ENCODE results near the gene TEX10.

The TEX10 gene

DNA sequence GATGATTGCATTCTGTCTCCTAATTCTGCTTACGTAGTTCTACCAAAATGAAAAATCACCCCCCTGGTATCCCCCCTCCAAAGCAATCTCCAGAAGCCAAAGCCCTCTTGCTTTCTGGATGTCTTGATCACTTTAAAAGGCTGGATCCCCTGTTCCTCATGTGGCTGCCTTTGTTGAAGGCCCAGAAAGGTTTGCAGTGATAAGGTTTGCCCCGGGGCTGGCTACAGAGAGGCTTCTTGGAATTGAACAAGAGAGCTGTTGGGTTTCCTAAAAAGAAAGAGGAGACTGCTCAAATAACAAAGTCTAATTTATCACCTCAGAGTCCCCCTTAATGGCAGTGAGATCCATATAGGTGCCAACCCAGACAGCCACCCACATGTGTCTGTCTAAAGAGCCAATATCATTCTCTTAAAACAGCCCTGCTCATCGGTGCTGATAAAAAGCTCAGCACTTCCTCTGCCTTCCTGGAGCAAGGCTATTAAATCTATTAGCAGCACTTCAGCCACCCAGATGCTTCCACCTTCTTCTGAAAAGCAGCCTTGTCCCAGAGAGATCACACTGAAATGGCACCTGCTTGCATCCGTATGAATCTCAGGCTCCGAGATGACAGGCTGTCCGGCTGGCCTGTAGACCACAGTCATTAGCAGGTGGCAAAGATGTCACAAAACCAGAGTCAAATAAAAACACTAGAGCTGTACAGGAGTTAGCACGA lies 70.9 kb downstream of the TEX10 start:
- no peak for DNase-seq

DNA sequence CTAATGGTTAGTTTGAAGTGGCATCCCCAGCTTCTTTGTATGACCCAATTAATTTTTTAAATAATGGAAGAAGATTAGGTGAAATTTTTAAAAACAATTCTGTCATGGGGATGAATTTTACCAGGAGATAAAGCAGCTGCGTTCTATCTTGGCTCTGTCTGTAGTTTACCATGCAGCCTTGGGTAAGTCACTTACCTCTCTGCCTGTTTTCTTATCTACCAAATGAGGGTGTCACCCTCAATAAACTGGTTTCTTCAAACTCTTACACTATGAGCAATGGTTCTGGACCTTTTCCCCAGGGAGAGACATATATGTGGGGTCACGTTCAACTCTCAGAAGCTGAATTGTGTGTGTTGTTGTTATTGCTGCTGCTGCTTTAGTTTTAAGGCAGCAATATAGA lies 71.7 kb downstream of the TEX10 start:
- DNase-seq, result no peak

DNA sequence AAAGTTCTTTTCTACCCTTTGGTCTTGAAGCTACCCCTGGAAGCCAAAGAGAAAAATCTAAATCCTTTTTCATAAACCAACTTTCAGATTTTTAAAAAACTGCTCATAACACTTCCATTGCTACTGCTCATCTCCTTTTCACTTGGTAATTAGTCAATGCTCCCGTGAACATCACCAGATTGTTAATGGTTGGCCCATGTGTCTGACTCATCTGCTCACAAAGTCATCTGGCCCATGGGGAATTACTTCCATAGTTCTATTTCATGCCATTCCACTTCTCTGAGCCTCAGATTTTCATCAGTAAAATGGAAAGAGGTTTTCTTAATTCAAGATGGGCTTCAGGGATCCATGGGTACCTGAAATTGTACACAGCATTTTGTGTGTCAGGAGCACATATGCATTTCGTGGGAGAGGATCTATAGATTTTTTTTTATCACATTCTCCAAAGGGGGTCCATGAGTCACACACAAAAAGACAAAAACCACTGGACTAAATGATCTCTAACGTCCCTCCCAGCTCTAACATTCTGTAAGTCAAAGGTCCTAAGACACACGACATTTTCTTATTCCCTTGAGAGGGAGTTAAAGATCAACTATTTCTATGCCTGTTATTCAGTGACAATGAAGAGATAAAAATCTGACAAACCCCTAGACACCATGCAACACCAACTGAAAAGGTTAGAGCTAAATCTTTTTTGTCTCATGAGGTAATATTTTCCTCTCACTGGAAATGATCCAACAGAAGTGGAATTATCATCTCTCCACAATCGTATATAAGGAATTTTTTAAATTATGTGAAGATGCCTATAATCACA lies 75.4 kb downstream of the TEX10 start:
- DNase-seq, result no peak

DNA sequence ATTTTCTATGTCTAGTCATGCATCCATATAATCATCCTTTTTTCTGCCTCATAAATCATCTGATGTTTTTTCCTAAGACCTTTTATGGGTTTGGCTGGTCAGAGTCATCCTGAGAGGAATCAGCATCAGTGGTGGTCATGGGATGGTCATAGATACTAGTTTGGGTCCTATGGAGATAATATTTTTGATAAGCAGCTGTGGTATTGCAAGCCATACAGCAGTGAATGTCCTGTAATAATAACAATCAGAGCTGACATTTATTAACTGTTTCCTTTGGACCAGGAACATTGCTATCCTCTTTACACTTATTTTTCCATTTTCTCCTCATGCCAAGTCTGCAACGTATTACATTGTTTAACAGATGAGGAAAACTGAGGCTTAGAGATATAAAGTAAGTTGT lies 83.1 kb downstream of the TEX10 start:
- no peak for DNase-seq

DNA sequence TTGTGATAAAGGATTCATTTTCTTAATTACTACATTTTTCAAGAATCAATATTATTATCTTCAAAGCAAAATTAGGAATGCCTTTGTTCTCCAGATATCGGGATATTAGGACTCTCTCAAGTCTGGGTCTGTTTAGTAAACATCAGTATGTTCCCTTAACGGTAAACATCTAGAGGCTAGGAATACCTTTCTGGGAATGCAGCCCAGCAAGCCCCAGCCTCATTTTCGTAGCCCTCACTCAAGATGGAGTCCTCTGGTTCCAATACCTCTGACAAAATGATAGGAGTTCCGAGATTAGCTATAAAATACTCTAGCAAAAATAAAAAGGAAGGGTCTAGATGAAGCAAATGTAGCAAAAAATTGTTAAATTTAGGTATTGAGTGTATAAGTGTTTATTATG lies 84.5 kb downstream of the TEX10 start:
- DNase-seq, result no peak

DNA sequence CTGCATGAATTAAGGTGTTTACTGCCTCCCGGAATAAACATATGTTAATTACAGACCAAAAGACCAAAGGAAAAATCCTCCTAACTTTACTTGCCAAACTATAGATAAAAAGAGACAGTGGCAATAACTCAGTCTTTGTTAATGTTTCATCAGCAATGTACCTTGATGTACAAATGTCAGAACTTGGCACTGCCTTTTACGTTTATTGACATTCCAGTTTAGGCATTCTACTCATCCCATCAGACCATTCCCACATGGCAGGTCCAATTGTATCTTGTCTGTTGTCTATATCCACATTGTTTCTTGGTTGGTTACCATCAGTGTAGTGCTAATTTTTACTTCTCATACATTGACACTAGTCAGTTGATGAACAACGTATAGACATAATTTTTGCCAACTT lies 85.5 kb downstream of the TEX10 start:
- DNase-seq, result no peak

Data from DMS 273 treated with DMSO at 0.1 percent for 48 hours (cell line).